ENCODE data around the gene PIP5K1B. TPM values are rescaled to one million over a fixed set of nuclear protein-coding genes. Genes with fewer than 3 reads are reported as not detected.

The PIP5K1B gene
- total RNA-seq, 1 experiment from 2014 or later: not detected

DNA sequence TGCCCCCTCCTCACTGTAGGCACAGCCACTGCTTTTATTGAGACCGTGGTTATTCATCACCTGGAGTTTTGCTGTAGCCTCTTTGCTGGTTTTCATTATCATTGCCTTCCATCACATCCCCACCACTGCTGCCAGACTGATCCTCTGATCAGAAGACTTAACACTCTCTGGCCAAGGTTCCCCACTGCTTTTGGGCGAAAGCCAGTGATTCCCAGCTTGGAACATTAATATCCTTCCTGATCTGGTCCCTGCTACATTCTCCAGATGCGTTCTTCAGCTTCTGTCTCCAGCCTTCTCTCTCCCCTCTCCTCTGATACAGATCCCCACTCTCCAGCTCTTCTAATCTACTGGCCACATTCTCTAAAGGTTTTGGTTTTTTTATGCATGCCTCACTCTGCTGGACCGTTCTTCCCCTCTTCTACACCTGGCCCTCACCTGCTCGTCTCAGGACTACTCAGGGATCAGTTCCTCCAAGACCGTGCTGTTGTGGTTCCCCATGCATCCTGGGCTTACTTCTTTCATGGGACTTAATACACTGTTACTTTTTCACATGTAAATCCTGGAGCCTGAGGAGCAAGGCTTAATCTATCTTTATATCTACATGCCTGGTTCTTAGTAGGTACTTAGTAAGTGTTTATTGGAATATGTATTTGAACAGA is 193.9 kb downstream of the PIP5K1B start:
- in situ Hi-C loops (cut with HindIII; ENCODE audit: low pct_unique_long_range_greater_than_20kb, low sequenced_read_pairs): no loop called here
- no TSS peak for BruUV-seq (replicated peaks)
- H3K36me3 ChIP-seq (ENCODE audit: control insufficient read depth, insufficient read depth, low read length): no peaks in the 10 kb centered on the region
- DNase-seq (ENCODE audit: low read depth, low spot score): no peak
- no peaks in the 10 kb centered on the region for H3K4me1 ChIP-seq (ENCODE audit: control insufficient read depth, insufficient read depth, low read length)
- TF ChIP-seq SIN3A (IDR thresholded peaks at IDR 0.05; ENCODE audit: borderline replicate concordance, insufficient read depth, low read depth, low read length) (no peak), TCF7L2 (IDR thresholded peaks at IDR 0.05; ENCODE audit: low read depth, low read length) (no peak), POLR2AphosphoS5 (IDR thresholded peaks at IDR 0.05; ENCODE audit: low read depth, low read length) (no peak)
- TF ChIP-seq, protein P1, sequence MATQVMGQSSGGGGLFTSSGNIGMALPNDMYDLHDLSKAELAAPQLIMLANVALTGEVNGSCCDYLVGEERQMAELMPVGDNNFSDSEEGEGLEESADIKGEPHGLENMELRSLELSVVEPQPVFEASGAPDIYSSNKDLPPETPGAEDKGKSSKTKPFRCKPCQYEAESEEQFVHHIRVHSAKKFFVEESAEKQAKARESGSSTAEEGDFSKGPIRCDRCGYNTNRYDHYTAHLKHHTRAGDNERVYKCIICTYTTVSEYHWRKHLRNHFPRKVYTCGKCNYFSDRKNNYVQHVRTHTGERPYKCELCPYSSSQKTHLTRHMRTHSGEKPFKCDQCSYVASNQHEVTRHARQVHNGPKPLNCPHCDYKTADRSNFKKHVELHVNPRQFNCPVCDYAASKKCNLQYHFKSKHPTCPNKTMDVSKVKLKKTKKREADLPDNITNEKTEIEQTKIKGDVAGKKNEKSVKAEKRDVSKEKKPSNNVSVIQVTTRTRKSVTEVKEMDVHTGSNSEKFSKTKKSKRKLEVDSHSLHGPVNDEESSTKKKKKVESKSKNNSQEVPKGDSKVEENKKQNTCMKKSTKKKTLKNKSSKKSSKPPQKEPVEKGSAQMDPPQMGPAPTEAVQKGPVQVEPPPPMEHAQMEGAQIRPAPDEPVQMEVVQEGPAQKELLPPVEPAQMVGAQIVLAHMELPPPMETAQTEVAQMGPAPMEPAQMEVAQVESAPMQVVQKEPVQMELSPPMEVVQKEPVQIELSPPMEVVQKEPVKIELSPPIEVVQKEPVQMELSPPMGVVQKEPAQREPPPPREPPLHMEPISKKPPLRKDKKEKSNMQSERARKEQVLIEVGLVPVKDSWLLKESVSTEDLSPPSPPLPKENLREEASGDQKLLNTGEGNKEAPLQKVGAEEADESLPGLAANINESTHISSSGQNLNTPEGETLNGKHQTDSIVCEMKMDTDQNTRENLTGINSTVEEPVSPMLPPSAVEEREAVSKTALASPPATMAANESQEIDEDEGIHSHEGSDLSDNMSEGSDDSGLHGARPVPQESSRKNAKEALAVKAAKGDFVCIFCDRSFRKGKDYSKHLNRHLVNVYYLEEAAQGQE (IDR thresholded peaks at IDR 0.05; ENCODE audit: insufficient read depth in 1 of 2, low read depth in 2 of 2, low read length in 1 of 2): no peak
- TF ChIP-seq, protein P2, sequence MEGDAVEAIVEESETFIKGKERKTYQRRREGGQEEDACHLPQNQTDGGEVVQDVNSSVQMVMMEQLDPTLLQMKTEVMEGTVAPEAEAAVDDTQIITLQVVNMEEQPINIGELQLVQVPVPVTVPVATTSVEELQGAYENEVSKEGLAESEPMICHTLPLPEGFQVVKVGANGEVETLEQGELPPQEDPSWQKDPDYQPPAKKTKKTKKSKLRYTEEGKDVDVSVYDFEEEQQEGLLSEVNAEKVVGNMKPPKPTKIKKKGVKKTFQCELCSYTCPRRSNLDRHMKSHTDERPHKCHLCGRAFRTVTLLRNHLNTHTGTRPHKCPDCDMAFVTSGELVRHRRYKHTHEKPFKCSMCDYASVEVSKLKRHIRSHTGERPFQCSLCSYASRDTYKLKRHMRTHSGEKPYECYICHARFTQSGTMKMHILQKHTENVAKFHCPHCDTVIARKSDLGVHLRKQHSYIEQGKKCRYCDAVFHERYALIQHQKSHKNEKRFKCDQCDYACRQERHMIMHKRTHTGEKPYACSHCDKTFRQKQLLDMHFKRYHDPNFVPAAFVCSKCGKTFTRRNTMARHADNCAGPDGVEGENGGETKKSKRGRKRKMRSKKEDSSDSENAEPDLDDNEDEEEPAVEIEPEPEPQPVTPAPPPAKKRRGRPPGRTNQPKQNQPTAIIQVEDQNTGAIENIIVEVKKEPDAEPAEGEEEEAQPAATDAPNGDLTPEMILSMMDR (IDR thresholded peaks at IDR 0.05): no peak
- no peak overlapping the region for H3K27ac ChIP-seq (ENCODE audit: low read length)
- POLR2A ChIA-PET: interaction anchor here (0.5 kb wide), 1 partner anchor 535 kb away, joined by 7 read pairs; no protein-coding TSS in a partner anchor
- no peak for ATAC-seq
- intact Hi-C loops (cut with micrococcal nuclease; ENCODE audit: unreplicated experiment): no loop called here
- no peaks in the 10 kb centered on the region; the same call in 1 of the 2 replicates for H3K27me3 ChIP-seq (ENCODE audit: control insufficient read depth, insufficient read depth, low read length)
- CTCF ChIA-PET: no interaction called here
- H3K9me3 ChIP-seq (ENCODE audit: control insufficient read depth, insufficient read depth, low read depth, low read length): no peaks in the 10 kb centered on the region
- H3K4me3 ChIP-seq (ENCODE audit: low read depth in 2 of 2, low read length in 2 of 2): no peak overlapping the region

DNA sequence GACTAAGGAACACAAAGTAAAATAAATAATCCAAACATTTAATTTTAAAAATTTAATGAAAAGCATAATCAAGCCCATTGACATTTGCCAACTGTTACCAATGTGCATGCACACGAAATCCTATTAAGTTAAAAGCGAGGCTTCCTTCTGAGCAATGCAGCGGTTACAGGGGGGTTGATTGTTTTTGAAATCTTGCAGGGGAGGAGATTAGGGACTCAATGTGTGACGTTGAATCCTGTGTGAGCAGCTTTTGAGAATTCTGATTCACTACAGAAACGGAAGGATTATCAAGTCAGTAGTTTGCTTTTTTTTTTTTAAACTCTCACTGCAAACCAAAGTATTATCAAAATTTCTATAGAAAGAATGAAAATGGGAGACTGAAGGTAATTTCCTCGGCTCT is 199.4 kb downstream of the PIP5K1B start:
- H3K36me3 ChIP-seq (ENCODE audit: control insufficient read depth, insufficient read depth, low read length): no peaks in the 10 kb centered on the region
- H3K9me3 ChIP-seq (ENCODE audit: control insufficient read depth, insufficient read depth, low read depth, low read length): no peaks in the 10 kb centered on the region
- POLR2A ChIA-PET: no interaction called here
- ATAC-seq: no peak
- intact Hi-C loops (cut with micrococcal nuclease; ENCODE audit: unreplicated experiment) (no loop called here), in situ Hi-C loops (cut with HindIII; ENCODE audit: low pct_unique_long_range_greater_than_20kb, low sequenced_read_pairs) (no loop called here)
- TF ChIP-seq, protein P2 (IDR thresholded peaks at IDR 0.05): no peak
- TF ChIP-seq POLR2AphosphoS5 (IDR thresholded peaks at IDR 0.05; ENCODE audit: low read depth, low read length): no peak
- no peak for TF ChIP-seq SIN3A (IDR thresholded peaks at IDR 0.05; ENCODE audit: borderline replicate concordance, insufficient read depth, low read depth, low read length)
- TF ChIP-seq, protein P1 (IDR thresholded peaks at IDR 0.05; ENCODE audit: insufficient read depth in 1 of 2, low read depth in 2 of 2, low read length in 1 of 2): no peak
- TF ChIP-seq TCF7L2 (IDR thresholded peaks at IDR 0.05; ENCODE audit: low read depth, low read length): no peak
- no TSS peak for BruUV-seq (replicated peaks)
- no peak overlapping the region for H3K27ac ChIP-seq (ENCODE audit: low read length)
- no peak for DNase-seq (ENCODE audit: low read depth, low spot score)
- CTCF ChIA-PET: no interaction called here
- no peak overlapping the region for H3K4me3 ChIP-seq (ENCODE audit: low read depth in 2 of 2, low read length in 2 of 2)
- no peaks in the 10 kb centered on the region for H3K27me3 ChIP-seq (ENCODE audit: control insufficient read depth, insufficient read depth, low read length)
- H3K4me1 ChIP-seq (ENCODE audit: control insufficient read depth, insufficient read depth, low read length): no peaks in the 10 kb centered on the region
